Osteocyte (in vitro differentiated cells): ENCODE results near the gene CCNB2. TPM values are rescaled to one million over a fixed set of nuclear protein-coding genes. Genes with fewer than 3 reads are reported as not detected.

Experiments used
- DNase-seq: peaks from one replicate; pipeline ENCODE4 v3.0.0; 2021; ENCODE audit warnings: mixed read lengths; ENCODE audit not compliant: unreplicated experiment; ENCODE audit errors: extremely low spot score
- H3K27ac Mint-ChIP-seq: one replicate; pipeline ENCODE4 v1.8.0; 2021; ENCODE audit warnings: mild to moderate bottlenecking, mixed read lengths; ENCODE audit not compliant: unreplicated experiment
- H3K27me3 Mint-ChIP-seq: one replicate; pipeline ENCODE4 v1.8.0; 2021; ENCODE audit warnings: mixed read lengths; ENCODE audit not compliant: unreplicated experiment
- H3K36me3 Mint-ChIP-seq: one replicate; pipeline ENCODE4 v1.8.0; 2021; ENCODE audit warnings: mixed read lengths; ENCODE audit not compliant: unreplicated experiment
- H3K4me1 Mint-ChIP-seq: one replicate; pipeline ENCODE4 v1.8.0; 2021; ENCODE audit warnings: mixed read lengths; ENCODE audit not compliant: unreplicated experiment
- H3K4me3 Mint-ChIP-seq: one replicate; pipeline ENCODE4 v1.8.0; 2021; ENCODE audit warnings: mild to moderate bottlenecking, moderate library complexity, mixed read lengths; ENCODE audit not compliant: unreplicated experiment
- H3K9me3 Mint-ChIP-seq: one replicate; pipeline ENCODE4 v1.8.0; 2021; ENCODE audit warnings: mixed read lengths; ENCODE audit not compliant: unreplicated experiment
- total RNA-seq: library from RNA; stranded (reverse); gene quantifications from 2 replicates; pipeline ENCODE4 v1.2.1, GENCODE V29; 2021
- TF ChIP-seq, protein P1 (sequence below): fragments of 200-600 bp; sonication (generic); IDR thresholded peaks from 2 replicates; pipeline ENCODE4 v1.5.0; 2021; ENCODE audit warnings: antibody characterized with exemption, mild to moderate bottlenecking, moderate library complexity

The CCNB2 gene
- total RNA-seq, 1 donor from 2014 or later = 12.7 TPM

DNA sequence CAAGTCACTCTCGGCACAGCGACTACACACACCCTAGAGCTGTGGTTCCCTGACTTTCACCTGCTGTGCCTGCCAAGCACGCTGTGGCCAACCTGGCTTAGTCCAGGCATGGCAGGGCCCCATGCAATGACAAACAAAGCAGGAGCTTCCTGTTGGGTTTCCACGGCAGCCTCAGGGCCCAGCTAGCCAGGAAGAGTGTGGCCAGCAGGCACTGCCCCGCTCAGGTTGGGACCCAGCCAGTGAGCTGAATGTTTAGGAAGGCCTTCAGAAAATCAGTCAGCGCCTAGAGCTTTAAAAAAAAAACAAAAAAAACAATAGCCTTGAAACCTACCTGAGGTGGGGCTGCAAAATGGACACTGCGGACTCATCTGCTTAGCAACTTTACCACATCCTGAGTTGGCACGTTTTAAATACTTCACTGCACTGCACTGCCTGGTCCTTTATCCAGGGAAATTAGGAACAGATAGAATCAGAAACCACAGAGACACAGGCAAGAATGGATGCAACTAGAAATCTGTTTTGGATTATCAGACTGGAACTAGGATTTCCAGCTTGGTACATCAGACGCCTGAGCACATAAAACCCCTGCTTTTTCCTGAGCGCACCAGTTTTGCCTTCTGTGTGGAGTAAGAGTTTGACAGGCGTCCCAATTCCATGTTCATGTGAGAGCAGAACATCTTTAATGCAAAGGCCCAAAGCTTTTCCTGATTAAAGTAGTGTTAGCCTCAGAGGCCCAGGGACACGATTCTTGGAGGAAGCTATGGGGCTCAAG is 65.5 kb downstream of the CCNB2 start:
- Mint-ChIP-seq H3K27me3 (no peaks in the 10 kb centered on the region), H3K4me1 (peaks cover 43% of the 10 kb centered on the region), H3K27ac (peak overlapping the region; percentile 91), H3K4me3 (no peak overlapping the region), H3K9me3 (no peaks in the 10 kb centered on the region), H3K36me3 (peaks cover 20% of the 10 kb centered on the region)
- TF ChIP-seq, protein P1, sequence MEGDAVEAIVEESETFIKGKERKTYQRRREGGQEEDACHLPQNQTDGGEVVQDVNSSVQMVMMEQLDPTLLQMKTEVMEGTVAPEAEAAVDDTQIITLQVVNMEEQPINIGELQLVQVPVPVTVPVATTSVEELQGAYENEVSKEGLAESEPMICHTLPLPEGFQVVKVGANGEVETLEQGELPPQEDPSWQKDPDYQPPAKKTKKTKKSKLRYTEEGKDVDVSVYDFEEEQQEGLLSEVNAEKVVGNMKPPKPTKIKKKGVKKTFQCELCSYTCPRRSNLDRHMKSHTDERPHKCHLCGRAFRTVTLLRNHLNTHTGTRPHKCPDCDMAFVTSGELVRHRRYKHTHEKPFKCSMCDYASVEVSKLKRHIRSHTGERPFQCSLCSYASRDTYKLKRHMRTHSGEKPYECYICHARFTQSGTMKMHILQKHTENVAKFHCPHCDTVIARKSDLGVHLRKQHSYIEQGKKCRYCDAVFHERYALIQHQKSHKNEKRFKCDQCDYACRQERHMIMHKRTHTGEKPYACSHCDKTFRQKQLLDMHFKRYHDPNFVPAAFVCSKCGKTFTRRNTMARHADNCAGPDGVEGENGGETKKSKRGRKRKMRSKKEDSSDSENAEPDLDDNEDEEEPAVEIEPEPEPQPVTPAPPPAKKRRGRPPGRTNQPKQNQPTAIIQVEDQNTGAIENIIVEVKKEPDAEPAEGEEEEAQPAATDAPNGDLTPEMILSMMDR = no peak
- DNase-seq = no peak

DNA sequence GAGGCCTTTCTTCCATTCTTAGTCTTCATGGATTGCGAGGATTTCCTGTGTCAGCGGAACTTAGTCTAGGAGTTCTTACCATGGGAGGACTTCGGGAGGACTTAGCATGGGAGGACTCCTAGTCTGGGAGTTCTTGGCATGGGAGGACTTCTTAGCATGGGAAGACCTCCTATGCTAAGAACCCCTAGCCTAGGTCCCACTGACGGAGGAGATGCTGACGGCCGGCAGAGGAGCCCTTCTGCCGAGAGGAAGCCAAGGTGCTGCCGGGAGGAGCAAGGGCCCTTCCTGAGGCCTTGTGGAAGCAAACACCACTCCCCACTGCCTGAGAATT is 66.1 kb downstream of the CCNB2 start:
- peaks cover 41% of the 10 kb centered on the region for H3K4me1 Mint-ChIP-seq
- no peaks in the 10 kb centered on the region for H3K9me3 Mint-ChIP-seq
- DNase-seq = no peak
- TF ChIP-seq, protein P1 = no peak
- H3K27me3 Mint-ChIP-seq = no peaks in the 10 kb centered on the region
- H3K27ac Mint-ChIP-seq = peak overlapping the region; percentile 91
- no peak overlapping the region for H3K4me3 Mint-ChIP-seq
- H3K36me3 Mint-ChIP-seq = peaks cover 20% of the 10 kb centered on the region

DNA sequence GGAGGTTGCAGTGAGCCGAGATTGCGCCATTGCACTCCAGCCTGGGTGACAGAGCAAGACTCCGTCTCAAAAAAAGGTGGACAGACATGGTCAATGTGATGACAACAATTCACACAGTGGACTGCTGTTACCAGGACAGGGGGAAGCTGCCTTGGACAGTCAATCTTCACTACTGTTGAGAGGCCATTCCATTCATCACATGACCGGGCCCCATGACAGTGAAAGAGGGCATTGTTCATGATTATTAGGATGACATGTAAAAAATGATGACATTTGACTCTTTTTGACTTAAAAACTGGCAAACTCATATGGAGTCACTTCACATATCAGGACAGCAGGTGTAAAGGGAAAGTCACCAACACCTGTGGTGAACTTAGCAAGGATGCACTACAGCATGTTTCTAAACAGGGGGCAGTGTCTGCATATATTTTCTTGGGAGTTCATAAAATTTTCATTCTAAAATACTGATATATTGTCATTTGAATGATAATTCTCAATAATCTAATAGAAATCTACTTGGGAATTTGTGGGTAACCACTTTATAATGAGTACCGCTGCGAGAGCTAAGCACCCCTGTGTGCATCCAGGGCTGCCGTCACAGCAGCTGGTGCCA is 67.4 kb downstream of the CCNB2 start:
- DNase-seq = no peak
- Mint-ChIP-seq H3K9me3 (no peaks in the 10 kb centered on the region), H3K4me3 (no peak overlapping the region), H3K27me3 (no peaks in the 10 kb centered on the region), H3K4me1 (peaks cover 37% of the 10 kb centered on the region), H3K27ac (no peak overlapping the region), H3K36me3 (peaks cover 25% of the 10 kb centered on the region)
- TF ChIP-seq, protein P1 = peak; percentile 27

DNA sequence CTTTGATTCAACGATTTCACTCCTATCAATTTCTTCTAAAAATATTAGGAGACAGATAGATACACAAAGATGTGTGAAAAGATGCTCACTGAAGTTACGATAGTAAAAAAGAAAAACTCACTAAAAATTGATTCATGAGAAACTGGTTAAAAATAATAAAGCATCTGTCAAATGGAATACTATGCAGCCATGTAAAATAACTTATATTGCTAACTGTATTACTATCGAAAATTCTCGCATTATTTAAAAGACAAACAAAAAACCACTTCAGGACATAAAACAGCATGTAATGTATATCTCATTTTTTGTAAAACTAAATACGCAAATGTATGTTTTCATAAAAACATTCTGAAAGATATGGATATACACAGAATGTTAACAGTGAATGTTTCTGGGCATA is 68.2 kb downstream of the CCNB2 start:
- no peak for DNase-seq
- TF ChIP-seq, protein P1 = no peak
- Mint-ChIP-seq H3K9me3 (no peaks in the 10 kb centered on the region), H3K36me3 (peaks cover 30% of the 10 kb centered on the region), H3K4me3 (no peak overlapping the region), H3K27me3 (no peaks in the 10 kb centered on the region), H3K27ac (no peak overlapping the region), H3K4me1 (peaks cover 37% of the 10 kb centered on the region)

DNA sequence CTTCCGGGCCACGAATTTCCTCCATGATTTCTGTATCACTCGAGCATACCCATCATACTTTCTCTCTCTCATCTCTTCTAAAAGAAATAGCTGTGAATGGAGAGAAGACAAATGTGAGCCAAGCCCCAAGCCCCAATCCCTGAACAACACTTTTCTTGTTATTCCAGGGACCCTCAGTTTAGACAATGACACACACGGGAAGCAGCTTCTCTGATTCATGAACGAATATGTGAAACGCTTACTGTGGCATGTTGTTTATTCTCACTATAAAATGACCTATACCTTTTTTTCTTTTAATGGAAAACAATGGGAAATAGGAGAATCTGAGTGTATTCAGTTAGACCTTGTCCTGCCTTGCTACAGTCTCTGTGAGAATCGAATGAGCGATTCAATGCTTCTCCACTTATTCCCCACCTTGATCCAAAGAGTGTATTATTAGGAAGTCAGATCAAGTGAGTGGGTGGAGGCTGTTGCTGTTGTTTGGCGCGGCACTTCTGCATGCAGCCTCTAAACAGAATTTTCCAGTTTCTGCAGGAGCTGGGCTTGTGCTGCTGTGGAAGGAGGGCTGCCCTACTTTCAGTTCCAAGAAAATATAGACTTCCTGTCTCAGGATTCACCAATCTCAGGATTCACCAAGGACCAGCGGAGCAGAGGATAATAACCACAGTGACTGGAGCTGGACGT is 69.3 kb downstream of the CCNB2 start:
- no peak for DNase-seq
- peaks cover 26% of the 10 kb centered on the region for H3K4me1 Mint-ChIP-seq
- peaks cover 34% of the 10 kb centered on the region for H3K36me3 Mint-ChIP-seq
- H3K27me3 Mint-ChIP-seq = no peaks in the 10 kb centered on the region
- H3K4me3 Mint-ChIP-seq = no peak overlapping the region
- no peaks in the 10 kb centered on the region for H3K9me3 Mint-ChIP-seq
- H3K27ac Mint-ChIP-seq = no peak overlapping the region
- TF ChIP-seq, protein P1 = no peak
